Iris pigment epithelial cell (primary cell): Measurements from ENCODE around the gene NFATC4.
A peak's percentile ranks its signal among the peaks of the same experiment; 100 is the strongest.

Experiments
- DNase-seq: peaks from one replicate; pipeline ENCODE4 v3.0.0-alpha.2; 2011; ENCODE audit warnings: low read depth

NFATC4 gene

DNA sequence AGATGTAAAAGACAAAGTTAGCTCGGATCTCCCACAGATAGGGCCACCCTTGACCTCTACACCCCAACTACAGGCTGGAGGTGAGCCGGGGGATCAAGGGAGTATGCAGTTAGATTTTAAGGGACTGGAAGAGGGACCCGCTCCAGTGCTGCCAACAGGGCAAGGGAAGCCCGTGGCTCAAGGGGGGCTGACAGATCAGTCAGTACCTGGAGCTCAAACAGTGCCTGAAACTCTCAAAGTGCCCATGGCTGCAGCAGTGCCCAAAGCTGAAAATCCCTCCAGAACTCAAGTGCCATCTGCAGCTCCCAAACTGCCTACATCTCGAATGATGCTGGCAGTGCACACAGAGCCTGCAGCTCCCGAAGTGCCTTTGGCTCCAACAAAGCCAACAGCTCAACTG, 41.2 kb downstream of the NFATC4 start:
- no peak for DNase-seq

DNA sequence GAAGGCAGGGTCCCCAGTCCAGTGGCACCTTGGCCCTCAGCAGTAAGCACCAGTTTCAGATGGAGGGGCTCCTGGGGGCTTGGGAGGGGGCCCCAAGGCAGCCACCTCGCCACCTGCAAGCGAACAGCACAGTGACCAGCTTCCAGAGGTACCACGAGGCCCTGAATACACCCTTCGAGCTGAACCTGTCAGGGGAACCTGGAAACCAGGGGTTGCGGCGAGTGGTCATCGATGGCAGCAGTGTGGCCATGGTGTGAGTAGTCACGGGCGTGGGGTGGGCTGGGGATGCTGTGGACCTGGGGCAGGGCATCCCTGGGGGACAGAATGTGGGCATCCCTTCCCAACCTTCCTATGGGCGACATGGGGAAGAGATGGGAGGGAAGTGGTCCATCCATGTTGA, 42.0 kb downstream of the NFATC4 start:
- no peak for DNase-seq

DNA sequence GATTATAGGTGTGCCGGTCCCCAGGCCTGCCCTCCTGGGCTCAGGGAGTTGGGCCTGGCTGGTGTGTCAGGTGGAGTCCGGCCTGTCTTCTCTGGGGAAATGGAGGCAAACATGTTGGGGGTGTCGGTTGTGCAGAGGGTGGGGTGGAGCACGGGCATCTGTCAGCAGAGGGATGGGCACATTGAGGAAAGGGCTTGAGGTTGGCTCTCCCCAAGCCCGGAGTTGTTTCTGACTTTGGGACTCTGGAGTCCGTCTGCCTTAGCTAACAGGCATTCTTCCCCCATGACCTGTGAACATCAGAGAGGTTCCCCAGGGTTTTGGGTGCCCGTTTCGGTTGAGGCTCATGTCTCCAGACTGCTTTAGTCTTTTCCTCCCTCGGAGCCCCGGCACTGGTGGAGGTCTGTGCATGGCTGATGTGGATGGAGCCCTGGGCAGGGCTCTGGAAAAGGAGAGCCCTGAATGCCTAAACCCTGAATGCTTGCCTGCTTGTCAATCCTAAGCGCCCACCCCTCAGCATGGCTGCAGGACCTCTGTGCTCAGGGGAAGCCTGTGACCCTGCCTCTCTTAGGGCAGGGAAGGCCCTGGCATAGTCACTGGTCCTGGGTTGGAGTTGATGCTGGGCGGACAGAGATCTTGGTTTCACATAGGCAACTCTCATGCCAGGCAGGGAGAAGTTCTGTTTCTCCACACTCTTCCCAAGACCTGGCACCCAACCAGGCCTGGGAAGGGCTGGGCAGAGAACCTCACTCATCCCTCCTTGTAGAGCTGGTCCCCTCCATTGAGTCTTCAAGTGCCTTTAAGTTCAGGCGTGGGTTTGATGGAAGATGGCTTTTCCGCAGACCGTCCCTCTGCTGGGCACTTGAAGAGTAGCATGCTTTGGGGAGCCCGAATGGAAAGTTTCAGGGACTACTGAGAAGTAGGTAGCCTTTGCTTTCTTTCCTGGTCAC, 43.7 kb downstream of the NFATC4 start:
- DNase-seq = peak; percentile 70

DNA sequence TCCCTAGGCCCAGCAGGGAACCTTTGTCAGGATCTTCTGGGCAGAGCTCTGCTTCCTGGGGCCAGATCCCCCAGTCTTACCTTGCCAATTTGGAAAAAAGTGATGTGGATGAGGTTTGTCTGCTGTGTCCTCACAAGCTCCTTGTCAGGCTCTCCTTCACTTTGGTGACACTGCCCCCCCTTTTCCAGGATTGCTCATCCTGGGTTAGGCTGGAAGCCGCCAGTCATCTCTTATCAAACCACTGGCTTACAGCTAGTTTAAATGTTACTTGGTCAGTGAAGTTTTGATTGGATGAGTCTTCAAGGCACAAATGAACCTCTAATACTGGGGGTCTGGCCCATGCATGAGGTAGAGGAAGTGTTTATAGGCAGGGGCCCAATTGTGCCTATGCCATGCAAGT, 46.1 kb downstream of the NFATC4 start:
- no peak for DNase-seq

DNA sequence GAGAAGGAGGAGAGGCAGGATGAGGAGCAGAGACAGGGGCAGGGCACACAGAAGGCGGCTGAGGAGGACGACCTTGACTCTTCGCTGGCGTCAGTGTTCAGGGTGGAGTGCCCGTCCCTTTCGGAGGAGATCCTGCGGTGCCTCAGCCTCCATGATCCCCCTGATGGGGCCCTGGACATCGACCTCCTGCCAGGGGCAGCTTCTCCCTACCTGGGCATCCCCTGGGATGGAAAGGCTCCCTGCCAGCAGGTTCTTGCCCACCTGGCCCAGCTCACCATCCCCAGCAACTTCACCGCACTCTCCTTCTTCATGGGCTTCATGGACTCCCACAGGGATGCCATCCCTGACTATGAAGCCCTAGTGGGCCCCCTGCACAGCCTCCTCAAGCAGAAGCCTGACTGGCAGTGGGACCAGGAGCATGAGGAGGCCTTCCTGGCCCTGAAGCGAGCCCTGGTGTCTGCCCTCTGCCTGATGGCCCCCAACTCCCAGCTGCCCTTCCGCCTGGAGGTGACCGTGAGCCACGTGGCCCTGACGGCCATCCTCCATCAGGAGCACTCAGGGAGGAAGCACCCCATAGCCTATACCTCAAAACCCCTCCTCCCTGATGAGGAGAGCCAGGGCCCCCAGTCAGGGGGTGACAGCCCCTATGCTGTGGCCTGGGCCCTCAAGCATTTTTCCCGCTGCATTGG, 46.9 kb downstream of the NFATC4 start:
- DNase-seq = no peak

DNA sequence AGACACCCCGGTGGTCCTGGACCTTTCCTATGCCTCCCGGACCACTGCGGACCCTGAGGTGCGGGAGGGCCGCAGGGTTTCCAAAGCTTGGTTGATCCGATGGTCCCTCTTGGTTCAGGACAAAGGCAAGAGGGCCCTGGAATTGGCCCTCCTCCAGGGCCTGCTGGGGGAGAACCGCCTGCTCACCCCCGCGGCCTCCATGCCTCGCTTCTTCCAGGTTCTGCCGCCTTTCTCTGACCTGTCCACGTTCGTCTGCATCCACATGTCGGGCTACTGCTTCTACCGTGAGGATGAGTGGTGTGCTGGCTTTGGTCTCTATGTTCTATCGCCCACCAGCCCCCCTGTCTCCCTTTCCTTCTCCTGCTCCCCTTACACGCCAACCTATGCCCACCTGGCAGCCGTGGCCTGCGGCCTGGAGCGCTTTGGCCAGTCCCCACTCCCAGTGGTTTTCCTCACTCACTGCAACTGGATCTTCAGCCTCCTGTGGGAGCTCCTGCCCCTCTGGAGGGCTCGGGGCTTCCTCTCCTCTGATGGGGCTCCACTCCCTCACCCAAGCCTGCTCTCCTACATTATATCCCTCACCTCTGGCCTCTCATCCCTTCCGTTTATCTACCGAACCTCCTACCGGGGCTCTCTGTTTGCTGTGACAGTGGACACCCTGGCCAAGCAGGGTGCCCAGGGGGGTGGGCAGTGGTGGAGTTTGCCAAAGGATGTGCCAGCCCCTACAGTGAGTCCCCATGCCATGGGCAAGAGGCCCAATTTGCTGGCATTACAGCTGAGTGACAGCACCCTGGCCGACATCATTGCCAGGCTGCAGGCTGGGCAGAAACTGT, 47.7 kb downstream of the NFATC4 start:
- DNase-seq = no peak

DNA sequence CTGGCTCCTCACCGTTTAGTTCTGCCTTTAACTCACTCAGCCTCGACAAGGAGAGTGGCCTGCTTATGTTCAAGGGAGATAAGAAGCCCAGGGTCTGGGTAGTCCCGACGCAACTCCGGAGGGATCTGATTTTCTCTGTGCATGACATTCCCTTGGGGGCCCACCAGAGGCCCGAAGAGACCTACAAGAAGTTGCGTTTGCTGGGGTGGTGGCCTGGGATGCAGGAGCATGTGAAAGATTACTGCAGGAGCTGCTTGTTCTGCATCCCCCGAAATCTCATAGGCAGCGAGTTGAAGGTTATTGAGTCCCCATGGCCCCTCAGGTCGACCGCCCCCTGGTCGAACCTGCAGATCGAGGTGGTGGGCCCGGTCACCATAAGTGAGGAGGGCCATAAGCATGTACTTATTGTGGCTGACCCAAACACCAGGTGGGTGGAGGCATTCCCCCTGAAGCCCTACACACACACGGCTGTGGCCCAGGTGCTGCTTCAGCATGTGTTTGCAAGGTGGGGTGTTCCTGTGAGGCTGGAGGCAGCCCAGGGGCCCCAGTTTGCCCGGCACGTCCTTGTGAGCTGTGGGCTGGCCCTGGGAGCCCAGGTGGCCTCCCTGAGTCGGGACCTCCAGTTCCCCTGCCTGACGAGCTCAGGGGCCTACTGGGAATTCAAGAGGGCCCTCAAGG, 48.4 kb downstream of the NFATC4 start:
- no peak for DNase-seq

DNA sequence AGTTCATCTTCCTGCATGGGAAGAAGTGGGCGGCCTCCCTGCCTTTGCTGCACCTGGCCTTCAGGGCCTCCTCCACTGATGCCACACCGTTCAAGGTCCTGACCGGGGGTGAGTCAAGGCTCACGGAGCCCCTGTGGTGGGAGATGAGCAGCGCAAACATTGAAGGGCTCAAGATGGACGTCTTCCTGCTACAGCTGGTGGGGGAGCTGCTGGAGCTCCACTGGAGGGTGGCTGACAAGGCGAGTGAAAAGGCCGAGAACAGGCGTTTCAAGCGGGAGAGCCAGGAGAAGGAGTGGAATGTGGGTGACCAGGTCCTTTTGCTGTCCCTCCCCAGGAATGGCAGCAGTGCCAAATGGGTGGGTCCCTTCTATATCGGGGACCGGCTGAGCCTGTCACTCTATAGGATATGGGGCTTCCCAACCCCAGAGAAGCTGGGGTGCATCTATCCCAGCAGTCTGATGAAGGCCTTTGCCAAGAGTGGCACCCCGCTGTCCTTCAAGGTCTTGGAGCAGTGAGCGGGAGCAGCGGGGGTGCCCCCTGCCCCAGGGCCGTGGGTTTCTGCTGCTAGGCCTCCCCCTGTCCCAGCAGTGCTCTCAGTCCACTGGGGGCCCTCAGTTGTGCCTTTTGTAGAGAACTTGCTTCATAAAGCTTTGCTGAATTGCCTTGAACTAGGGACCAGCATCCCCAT, 49.1 kb downstream of the NFATC4 start:
- no peak for DNase-seq

DNA sequence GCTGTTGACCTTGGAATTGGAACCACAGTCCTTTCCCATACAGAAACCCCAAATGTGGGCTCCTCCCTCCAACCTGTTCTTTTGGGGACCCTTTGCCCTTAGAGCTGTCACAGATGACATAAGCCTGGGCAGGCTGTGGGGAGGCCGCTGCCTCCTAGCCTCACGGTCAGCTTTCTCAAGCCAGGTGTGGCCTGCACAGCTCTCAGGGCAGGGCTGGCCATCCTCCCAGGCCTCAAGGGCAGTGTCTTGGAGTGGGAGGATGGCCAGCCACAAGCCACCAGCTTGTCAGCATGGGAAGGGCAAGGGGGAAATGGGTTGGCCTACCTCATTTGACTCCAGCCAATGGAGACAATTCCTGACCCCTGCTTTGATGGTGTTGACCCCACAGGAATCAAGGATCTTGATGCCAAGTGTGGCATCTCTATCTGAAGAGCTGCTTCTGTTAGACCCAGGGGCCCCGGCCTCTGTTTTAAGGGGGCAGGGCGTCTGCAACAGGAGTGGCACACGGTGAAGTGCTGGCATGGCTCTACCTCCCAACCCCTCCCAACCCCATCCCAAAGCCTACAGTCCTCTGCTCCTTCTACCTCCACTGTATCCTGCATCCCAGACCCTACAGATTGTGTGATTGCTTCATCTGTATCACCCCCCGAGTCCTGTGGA, 50.0 kb downstream of the NFATC4 start:
- no peak for DNase-seq

DNA sequence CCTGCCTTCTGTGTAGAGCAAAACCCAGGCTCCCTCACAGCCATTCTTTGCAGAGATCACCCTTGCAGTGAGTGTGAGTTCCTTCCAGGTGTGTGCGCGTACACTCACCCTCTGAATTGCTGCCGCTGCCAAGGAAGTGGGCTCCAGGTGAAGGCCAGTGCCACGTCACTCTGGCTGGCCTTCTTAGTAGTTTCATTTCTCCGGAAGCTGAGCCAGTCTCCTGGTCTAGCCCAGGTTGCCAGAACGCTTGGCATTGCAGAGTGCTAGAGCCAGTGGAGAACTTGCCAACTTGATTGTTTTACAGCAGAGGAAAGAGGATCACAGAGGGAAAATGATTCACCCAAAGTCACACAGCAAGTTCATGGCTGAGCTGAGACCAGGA, 50.5 kb downstream of the NFATC4 start:
- no peak for DNase-seq

DNA sequence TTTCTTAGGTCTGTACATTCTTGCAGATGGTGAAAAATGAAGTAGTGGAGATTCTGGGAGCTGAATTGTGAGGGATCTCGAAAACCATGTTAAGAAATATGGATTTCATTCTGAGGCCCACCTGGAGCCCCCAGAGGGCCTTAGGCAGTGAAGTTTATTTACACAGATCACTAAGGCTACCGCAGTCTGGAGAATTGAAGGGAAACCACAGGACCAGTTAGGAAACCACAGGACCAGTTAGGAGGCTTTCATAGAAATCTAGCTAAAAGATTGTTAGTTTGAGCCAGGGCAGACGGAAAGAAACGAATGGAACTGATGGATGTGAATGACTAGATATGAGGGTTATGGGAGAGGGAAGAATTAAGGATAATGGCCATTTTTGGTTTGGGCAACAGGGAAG, 54.3 kb downstream of the NFATC4 start:
- no peak for DNase-seq

DNA sequence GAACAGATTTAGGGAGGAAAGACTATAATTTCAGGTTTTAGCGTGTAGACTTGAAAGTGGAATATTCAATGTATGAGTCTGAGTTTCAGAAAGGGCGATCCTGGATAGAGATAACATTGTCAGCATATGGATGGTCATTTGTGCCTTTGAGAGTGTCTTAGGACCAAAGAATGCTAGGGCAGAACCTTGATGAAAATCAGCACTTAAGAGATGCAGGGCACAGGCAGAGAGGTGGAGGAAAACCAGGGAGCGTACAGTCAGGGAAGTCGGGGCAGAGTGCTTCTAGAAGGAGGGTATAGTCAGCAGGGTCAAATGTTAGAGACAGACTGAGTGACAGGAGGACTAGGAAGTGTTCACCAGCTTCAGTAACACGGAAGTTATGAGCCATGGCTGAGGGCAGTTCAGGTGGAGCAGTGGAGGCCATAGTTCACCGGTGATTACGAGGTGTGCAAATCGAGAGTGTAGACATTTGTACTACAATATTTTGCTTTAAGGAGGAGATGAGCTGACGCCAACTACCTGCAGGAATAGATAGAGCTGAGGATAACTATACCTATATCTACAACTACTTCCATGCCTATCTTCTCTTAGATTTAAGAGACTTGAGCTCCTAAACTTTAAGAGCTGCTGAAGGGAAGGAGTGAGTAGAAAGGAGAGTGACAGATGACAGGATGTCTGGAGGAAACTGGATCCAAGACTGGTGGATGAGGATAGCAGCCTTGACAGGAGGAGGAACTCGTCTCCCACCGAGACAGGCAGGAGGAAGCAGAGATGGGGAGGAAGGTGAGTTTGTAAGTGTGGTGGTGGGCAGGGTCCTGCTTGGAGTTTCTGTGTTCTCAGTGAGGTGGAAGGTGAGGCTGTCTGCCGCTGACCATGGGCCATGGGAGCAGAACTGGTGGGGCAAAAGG, 55.0 kb downstream of the NFATC4 start:
- no peak for DNase-seq

DNA sequence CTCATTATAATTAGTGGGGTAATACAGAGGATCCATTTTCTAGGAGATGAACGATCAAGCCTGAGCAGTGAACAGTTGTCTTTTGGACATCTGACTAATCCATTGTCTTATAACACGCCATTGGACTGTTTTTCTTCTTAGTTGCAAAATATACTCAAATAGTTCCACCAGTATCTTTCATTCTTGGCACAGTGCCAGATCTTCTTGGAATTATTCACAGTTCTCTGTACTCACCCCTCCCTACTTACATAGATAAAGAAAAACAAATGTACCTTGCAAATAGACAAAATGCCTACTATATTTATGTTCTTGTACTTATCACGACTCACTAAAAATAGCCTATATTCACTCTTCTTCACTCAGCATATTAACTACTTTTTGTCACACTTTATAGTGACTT, 57.7 kb downstream of the NFATC4 start:
- peak; percentile 92 for DNase-seq

DNA sequence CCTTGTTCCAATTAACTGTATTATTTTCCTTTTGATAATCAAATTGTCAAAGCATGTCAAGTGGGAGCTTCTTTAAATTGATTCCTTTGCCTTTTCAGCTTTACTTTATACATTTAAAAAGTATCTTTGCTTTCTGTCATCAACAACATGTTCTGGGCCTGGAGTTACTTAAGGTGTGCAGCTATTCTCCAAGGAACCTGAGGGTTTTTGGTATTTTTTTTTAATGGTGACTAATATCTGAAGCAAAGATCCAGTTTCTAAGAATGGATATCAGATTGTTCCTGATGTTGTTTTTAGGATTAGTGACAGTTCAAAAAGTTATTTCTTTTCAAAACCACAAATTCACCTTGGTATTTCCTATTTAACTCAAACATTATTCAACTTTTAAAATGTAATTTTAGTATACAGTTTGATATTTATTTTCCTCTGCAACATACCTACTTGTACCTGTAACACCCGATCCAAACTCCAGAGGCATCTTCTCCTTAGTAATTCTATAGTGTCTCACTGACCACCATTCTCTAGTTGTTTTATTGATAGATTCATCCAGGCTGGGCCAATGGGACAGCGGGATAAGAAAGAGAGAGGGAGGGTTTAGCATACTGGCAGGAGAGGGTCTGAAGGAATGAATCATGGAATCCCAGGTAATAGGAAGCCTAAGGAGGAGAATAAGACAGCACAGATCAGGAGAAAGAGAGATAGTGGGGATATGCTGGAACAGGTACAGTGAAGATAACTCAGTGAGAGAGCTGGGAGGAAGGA, 58.3 kb downstream of the NFATC4 start:
- no peak for DNase-seq

DNA sequence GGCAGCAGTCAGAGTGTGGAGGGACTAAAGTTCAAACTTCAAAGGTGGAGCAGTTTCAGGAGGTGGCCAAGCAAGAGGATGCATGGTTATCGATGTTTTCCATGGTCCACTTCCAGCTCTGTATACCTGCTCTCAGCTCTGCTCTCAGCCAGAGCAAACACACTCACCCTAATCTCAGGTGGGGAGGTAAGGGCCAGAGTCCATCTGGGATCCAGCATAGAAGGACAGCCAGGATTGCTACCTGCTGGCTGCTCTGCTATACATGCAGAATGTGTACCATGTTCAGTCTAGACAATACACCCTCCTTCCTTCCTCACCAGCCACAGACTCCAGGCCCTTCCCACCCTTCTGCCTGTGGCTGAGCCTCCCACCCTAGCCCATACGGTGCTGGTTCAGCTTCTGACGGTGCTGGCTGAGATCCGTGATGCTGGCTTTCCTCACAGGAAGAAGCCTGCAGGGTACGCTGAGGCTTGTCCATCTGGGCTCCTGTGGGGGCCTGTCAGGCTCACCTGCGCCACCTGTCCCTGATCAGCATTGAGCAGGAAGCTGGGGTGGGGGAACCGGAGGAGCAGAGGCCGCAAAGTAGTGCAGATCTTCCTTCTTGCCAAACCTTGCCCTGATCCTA, 59.0 kb downstream of the NFATC4 start:
- no peak for DNase-seq

DNA sequence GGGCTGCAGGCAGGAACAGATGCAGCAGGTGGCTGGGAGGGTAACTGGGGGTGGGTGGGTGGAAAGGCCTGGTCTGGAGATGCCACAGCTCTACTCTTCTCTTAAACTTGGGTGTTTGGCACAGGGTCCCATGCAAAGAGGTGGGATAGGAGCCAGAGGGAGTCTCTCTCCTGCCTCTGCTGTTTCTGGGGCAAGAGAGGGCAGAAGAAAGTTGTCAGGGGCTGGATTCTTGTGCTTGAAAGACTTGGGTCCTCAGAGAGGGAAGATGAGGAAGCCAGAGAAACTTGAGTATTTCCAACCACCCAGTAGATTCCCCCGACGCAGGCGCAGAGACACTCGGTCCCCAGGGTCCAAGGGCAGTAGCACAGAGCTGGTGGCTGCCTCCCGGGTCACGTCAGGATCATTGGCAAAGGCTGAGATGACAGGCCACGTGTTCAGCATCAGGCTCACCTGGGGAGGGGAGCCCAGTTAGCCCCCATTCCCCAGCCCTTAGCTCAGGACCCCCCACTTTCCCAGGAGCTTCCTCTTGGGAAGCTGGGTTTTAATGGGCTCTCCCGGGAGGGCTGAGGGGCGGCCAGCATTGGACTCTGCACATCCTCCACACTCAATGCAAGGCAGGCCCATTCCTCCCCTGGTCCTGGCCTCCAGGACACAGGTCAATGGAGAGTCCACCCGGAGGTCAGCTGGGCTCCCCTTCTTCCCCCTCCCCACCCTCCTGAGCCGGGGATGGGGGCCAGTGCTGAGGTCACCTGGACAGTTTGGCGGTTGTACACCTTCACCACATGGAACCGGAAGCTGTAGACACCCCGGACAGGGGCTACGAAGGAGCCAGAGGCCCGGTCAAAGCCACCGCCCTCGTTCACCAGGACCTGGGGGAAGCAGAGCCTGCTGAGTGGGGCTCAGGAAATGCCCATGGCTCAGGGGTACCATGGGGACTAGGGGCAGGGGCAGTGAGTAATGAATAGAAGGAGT, 59.8 kb downstream of the NFATC4 start:
- DNase-seq = no peak

DNA sequence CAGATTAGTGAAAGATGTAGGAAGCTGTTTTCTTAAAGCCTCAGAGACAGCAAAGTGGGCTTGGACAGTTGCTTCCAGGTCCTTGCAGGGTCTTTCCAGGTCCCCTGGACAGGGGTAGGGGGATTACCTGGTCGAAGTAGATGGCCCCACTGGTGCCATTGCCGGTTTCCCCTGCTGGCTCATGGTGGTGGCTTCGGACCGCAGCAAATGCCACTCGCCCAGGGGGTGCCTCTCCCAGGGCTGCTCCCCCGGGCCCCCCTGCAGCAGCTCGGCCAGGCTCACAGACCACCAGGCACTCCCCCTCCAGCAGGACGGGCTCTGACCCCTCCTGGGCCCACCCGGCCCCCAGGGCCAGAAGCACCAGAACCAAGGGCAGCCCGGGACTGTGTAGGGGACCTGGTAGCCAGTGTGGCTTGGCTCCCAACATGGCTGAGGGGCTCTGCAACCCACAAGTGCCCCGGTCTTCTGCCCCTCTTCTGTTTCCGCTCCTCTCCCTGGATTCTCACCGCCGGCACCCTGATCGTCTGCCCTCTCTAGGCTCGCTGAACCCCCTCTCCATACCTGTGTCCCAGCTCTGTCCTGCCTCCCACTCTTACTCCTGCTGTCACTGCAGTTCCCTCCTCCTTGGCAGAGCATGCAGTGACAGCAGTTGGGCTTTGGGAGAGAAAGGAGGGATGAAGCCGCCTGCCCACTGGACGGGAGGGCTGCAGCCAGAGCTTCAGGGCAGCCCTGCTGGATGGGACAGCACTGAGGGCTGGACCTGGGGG, 60.8 kb downstream of the NFATC4 start:
- DNase-seq = no peak
